22Rv1 (cell line): ENCODE measurements around the gene AANAT.

Experiments used
- H3K27ac ChIP-seq: fragments of 450-650 bp; 2 replicates; pipeline ENCODE4 v1.5.1; 2017
- ZFX ChIP-seq: fragments of 450-650 bp; IDR thresholded peaks from 2 replicates; pipeline ENCODE4 v1.6.1; 2017; ENCODE audit warnings: antibody characterized with exemption, borderline replicate concordance
- TF ChIP-seq, protein P1 (sequence below): fragments of 450-650 bp; IDR thresholded peaks from 2 replicates; pipeline ENCODE4 v1.5.1; 2017; ENCODE audit warnings: mild to moderate bottlenecking

The AANAT gene

GRCh38 chr17:76475302-76475701 lies 7.9 kb downstream of the AANAT start:
- TF ChIP-seq, protein P1, sequence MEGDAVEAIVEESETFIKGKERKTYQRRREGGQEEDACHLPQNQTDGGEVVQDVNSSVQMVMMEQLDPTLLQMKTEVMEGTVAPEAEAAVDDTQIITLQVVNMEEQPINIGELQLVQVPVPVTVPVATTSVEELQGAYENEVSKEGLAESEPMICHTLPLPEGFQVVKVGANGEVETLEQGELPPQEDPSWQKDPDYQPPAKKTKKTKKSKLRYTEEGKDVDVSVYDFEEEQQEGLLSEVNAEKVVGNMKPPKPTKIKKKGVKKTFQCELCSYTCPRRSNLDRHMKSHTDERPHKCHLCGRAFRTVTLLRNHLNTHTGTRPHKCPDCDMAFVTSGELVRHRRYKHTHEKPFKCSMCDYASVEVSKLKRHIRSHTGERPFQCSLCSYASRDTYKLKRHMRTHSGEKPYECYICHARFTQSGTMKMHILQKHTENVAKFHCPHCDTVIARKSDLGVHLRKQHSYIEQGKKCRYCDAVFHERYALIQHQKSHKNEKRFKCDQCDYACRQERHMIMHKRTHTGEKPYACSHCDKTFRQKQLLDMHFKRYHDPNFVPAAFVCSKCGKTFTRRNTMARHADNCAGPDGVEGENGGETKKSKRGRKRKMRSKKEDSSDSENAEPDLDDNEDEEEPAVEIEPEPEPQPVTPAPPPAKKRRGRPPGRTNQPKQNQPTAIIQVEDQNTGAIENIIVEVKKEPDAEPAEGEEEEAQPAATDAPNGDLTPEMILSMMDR = no peak
- no peak for TF ChIP-seq ZFX
- no peak overlapping the region for H3K27ac ChIP-seq

DNA sequence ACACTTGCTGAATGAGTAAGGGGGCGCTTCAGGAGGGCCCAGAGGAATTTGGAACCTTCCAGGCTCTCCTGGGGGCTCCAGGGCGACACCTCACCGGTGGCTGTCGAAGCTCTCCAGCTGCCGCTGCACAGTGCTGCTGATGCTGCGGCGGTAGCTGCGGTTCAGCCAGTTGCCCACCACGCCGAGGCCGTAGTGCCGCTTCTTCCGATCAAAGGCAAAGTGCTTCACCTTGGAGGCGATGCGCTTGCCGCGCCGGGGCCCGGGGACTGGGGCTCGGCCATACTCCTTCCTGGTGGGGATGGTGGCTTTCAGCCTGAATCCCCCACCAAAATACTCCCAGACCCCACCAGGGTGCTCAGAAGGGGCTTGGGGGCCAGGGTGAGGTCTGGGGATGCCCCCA lies 9.3 kb downstream of the AANAT start:
- TF ChIP-seq, protein P1 = no peak
- no peak for TF ChIP-seq ZFX
- no peak overlapping the region for H3K27ac ChIP-seq

DNA sequence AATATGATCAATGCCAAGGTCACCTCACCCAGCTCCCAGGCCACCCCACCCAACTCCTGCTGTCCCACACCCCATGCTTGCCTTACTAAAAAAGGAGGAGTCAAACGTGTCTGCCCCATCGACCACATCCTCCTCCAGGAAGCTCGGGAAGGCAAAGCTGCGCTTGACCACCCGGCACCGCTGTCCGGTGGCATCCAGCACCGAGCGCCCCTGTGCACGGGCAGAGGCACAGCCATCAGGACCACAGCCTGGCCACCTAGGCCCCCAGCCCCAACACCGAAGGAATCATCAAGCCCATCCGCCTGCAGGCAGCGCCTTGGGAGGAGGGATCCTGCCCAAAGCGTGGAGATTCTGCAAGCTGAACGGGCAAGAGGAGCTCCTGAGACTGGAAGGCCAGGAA lies 10.2 kb downstream of the AANAT start:
- TF ChIP-seq, protein P1 = no peak
- no peak for TF ChIP-seq ZFX
- H3K27ac ChIP-seq = no peak overlapping the region

DNA sequence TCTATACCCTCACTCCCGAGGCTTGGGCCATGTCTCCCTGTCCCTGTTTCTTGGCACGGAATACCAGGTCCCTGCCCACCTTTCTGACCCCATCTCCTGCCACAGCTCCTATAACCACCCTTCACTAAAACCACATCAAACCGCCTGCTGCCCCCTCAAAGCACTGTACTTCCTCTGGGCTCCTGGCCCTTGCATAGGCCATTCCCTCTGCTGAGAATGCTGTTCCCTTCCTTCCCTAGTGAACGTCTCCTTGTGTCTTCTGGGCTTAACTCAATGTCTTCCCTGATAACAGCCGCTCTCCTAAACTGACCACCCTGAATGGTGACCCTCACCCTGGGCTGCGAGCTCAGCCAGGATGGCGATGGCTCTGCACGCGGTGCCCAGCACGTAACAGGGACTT lies 10.7 kb downstream of the AANAT start:
- H3K27ac ChIP-seq = no peak overlapping the region
- TF ChIP-seq ZFX = no peak
- TF ChIP-seq, protein P1 = no peak

DNA sequence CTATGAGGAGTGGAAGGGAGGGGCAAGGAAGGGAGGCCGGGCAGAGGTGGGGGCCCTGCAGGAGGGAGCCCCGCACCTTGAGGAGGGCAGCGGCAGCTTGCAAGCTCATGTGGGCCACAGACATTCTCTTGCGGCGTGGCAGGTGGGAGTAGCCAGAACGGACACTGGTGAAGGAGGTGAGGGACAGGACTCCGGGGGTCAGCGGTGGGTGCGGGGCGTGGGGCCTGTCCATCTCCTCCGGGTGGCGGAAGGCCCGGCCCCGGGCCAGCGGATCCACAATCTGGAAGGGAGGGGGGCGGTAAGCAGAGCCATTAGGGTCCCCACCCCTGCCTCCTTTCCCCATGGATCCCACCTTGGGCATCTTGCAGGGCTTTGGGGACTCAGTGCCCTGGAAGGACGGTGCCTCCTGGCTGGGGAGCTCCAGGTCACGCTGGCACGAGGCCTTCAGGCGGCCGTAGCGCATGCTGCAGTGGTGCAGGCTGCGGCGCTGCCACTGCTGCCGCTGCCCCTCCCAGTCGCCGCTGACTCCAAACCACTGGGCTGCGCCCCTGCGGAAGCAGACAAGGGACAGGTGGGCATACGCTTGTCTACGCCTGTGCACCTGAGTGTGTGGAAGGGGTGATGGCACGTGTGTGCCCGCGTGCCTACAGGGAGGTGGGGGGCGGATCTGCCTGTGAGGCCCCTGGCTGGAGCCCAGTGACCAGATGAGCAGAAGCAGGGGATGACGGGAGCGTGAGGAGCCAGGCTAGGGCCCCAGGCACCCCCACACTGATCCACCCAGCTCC lies 11.5 kb downstream of the AANAT start:
- TF ChIP-seq, protein P1 = no peak
- no peak for TF ChIP-seq ZFX
- H3K27ac ChIP-seq = no peak overlapping the region

- no peak for TF ChIP-seq ZFX
- TF ChIP-seq, protein P1 = no peak
- H3K27ac ChIP-seq = no peak overlapping the region
These were observed 12.2 kb downstream of the AANAT start for GRCh38 chr17:76479515-76480060.

GRCh38 chr17:76480632-76481031 lies 13.2 kb downstream of the AANAT start:
- no peak overlapping the region for H3K27ac ChIP-seq
- TF ChIP-seq, protein P1 = no peak
- no peak for TF ChIP-seq ZFX
